ENCODE results near the gene DHX36. TPM values are rescaled to one million over a fixed set of nuclear protein-coding genes. Genes with fewer than 3 reads are reported as not detected.

The DHX36 gene
- total RNA-seq: 93.4 and 103 TPM in 2 replicates
- long read RNA-seq, partial matches to known transcripts: 6 of 10 reads
- long read RNA-seq, other reads (novel, unspliced or antisense): 3 of 10 reads

- peak within 1 kb of the TSS; percentile 94 for H3K4me3 Mint-ChIP-seq
- TF ChIP-seq CTCF (conservative IDR thresholded peaks at IDR 0.05): no peak
- no peaks in the 10 kb centered on the region for H3K27me3 Mint-ChIP-seq (ENCODE audit: low read depth)
- peak within 1 kb of the TSS; percentile 99 for H3K27ac Mint-ChIP-seq (ENCODE audit: unreplicated experiment)
- no peaks in the 10 kb centered on the region for H3K9me3 Mint-ChIP-seq
- H3K4me1 Mint-ChIP-seq: peaks cover 21% of the 10 kb centered on the region
- H3K36me3 Mint-ChIP-seq (ENCODE audit: low read depth): peaks cover 2% of the 10 kb centered on the region
- peak; percentile 87 for DNase-seq (ENCODE audit: low read depth, low spot score)
These were observed at the start of gene DHX36 for GRCh38 chr3:154323891-154324738. TSS of gene DHX36 (minus strand) at chr3:154324487. CDS start at chr3:154324416, 71 bp downstream.

GRCh38 chr3:154367221-154367620 lies 42.9 kb upstream of the DHX36 start:
- Mint-ChIP-seq H3K27me3 (ENCODE audit: low read depth) (peaks cover 5% of the 10 kb centered on the region), H3K36me3 (ENCODE audit: low read depth) (peaks cover 2% of the 10 kb centered on the region), H3K27ac (ENCODE audit: unreplicated experiment) (peak overlapping the region; percentile 58), H3K9me3 (peaks cover 6% of the 10 kb centered on the region), H3K4me1 (no peaks in the 10 kb centered on the region), H3K4me3 (no peak overlapping the region)
- TF ChIP-seq CTCF (conservative IDR thresholded peaks at IDR 0.05): no peak
- no peak for DNase-seq (ENCODE audit: low read depth, low spot score)

DNA sequence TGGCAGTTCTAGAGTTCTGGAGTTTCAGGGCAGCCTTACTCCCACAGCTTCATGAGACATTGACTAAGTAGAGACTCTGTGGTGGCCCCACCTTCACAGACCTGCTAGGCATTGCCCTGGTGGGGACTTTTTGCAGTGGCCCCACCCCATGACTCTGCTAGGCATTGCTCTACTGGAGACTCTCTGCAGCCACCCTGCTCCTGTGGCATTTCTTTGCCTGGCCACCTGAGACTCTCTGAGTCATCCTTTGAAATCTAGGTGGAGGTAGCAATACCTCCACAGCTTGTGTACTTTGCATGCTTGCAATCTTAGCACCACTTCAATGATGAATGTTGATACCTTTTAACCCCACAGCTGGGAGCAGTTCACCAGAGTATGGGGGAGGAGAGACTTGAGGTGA lies 40.6 kb upstream of the DHX36 start:
- H3K9me3 Mint-ChIP-seq: peaks cover 6% of the 10 kb centered on the region
- no peak for TF ChIP-seq CTCF (conservative IDR thresholded peaks at IDR 0.05)
- no peaks in the 10 kb centered on the region for H3K4me1 Mint-ChIP-seq
- peaks cover 2% of the 10 kb centered on the region for H3K36me3 Mint-ChIP-seq (ENCODE audit: low read depth)
- no peak overlapping the region for H3K4me3 Mint-ChIP-seq
- peaks cover 5% of the 10 kb centered on the region for H3K27me3 Mint-ChIP-seq (ENCODE audit: low read depth)
- no peak overlapping the region for H3K27ac Mint-ChIP-seq (ENCODE audit: unreplicated experiment)
- DNase-seq (ENCODE audit: low read depth, low spot score): no peak

DNA sequence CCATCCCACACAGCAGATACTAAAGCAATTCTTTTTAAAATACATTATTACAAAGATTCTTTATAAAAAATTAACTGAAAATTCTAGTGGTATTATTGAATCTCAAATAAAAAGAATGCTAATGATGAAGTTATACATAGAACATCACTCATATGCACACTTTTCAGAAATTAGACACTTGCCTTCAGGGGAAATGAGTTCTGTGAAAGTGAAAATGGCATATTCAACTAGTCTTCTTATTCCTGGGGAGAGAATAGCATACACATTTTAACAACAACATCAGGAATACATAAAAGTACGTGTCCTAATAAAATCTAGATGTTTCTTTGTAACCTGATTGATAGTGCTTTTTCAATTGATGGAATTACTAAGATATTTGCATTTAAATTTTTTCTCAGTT lies 36.8 kb upstream of the DHX36 start:
- Mint-ChIP-seq H3K4me3 (no peak overlapping the region), H3K4me1 (no peaks in the 10 kb centered on the region)

DNA sequence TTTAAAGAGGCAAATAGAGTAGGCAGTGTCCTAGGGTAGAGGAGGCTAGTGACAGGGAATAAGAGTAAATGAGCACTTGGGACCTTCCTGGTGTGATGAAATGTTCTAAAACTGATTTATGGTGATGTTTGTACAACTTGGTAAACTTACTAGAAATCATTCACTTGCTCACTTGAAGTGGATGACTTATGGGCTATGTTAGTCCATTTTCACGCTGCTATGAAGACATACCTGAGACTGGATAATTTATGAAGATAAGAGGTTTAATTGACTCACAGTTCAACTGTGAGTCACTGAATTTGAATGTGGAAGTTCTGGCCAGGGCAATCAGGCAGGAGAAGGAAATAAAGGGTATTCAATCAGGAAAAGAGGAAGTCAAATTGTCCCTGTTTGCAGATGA lies 31.7 kb upstream of the DHX36 start:
- Mint-ChIP-seq H3K27ac (ENCODE audit: unreplicated experiment) (no peak overlapping the region), H3K4me1 (no peaks in the 10 kb centered on the region), H3K36me3 (ENCODE audit: low read depth) (no peaks in the 10 kb centered on the region), H3K27me3 (ENCODE audit: low read depth) (peaks cover 28% of the 10 kb centered on the region), H3K9me3 (peaks cover 4% of the 10 kb centered on the region), H3K4me3 (no peak overlapping the region)
- TF ChIP-seq CTCF (conservative IDR thresholded peaks at IDR 0.05): no peak
- no peak for DNase-seq (ENCODE audit: low read depth, low spot score)

More for the DNA sequence above, 36.8 kb upstream of the DHX36 start:
- no peak for TF ChIP-seq CTCF (conservative IDR thresholded peaks at IDR 0.05)
- Mint-ChIP-seq H3K27ac (ENCODE audit: unreplicated experiment) (no peak overlapping the region), H3K9me3 (peaks cover 6% of the 10 kb centered on the region), H3K27me3 (ENCODE audit: low read depth) (peaks cover 9% of the 10 kb centered on the region), H3K36me3 (ENCODE audit: low read depth) (peaks cover 2% of the 10 kb centered on the region)
- DNase-seq (ENCODE audit: low read depth, low spot score): no peak
